Gastroesophageal sphincter (tissue), 4 donors: ENCODE results near the gene DNAH17. TPM values are rescaled to one million over a fixed set of nuclear protein-coding genes. Genes with fewer than 3 reads are reported as not detected.
"Not testable (repeated sequence)": the region's sequence is repeated elsewhere in the genome, so short reads cannot be mapped to it uniquely, and the experiment has no call there.

Source experiments
- ATAC-seq: fragments of 150-250 bp; one replicate; pipeline ENCODE4 v1.9.1; 2016; ENCODE audit warnings: mild to moderate bottlenecking, moderate library complexity
- H3K27ac ChIP-seq, 4 donors: fragments of 200-600 bp; sonication (generic) in 3 of 4; 1 replicate in 3 of 4; 2 replicates in 1 of 4; pipeline ENCODE4 v1.5.1; 2016 to 2019
- H3K27me3 ChIP-seq: fragments of 200-600 bp; sonication (generic); one replicate; pipeline ENCODE4 v1.5.1; 2019
- H3K36me3 ChIP-seq, 2 donors: fragments of 200-600 bp; sonication (generic); one replicate each; pipeline ENCODE4 v1.5.1; 2019; ENCODE audit warnings: control low read depth in 1 of 2
- H3K4me1 ChIP-seq, 3 donors: fragments of 200-600 bp; sonication (generic); 1 replicate in 2 of 3; 2 replicates in 1 of 3; pipeline ENCODE4 v1.5.1; 2016 to 2019; ENCODE audit warnings: control low read depth in 2 of 3
- H3K4me3 ChIP-seq, 2 donors: fragments of 200-600 bp; sonication (generic); one replicate each; pipeline ENCODE4 v1.5.1; 2019; ENCODE audit warnings: mild to moderate bottlenecking in 1 of 2, moderate library complexity in 1 of 2
- H3K9me3 ChIP-seq, 3 donors: fragments of 200-600 bp; sonication (generic); one replicate each; pipeline ENCODE4 v1.5.1; 2017 to 2019; ENCODE audit warnings: control low read depth in 2 of 3
- EP300 ChIP-seq: sonication (generic); formaldehyde crosslinking; IDR thresholded peaks from one replicate; pipeline ENCODE4 v1.6.1; 2017; ENCODE audit warnings: antibody characterized with exemption, mild to moderate bottlenecking
- POLR2A ChIP-seq, 2 donors: fragments of 450-650 bp; IDR thresholded peaks; one replicate each; pipeline ENCODE4 v1.6.1; 2017; ENCODE audit warnings: antibody characterized with exemption in 2 of 2, mild to moderate bottlenecking in 2 of 2, moderate library complexity in 1 of 2
- POLR2AphosphoS5 ChIP-seq: sonication (generic); formaldehyde crosslinking; IDR thresholded peaks from one replicate; pipeline ENCODE4 v1.6.1; 2017; ENCODE audit warnings: antibody characterized with exemption
- WGBS, 2 donors: methylation state at CpG; one replicate each; pipeline ENCODE4 v1.1.5; 2018; ENCODE audit warnings: low coverage in 1 of 2; 5-methylcytosine and 5-hydroxymethylcytosine counted together
- total RNA-seq, 4 donors: library from RNA; depleted of rRNA; stranded (reverse); fragments of >200 nt; gene quantifications; one replicate each; pipeline ENCODE4 v1.1.0, GENCODE V29; 2016
- TF ChIP-seq, protein P1 (sequence below), 4 experiments: fragments of 200-600 bp in 2 of 4; fragments of 450-650 bp in 2 of 4; sonication (generic) in 1 of 4; IDR thresholded peaks; one replicate each; pipeline ENCODE4 v1.5.1; 2017 to 2019; ENCODE audit warnings: antibody characterized with exemption in 4 of 4, mild to moderate bottlenecking in 2 of 4, moderate library complexity in 2 of 4

The DNAH17 gene
- total RNA-seq, 4 donors from 2014 or later: 0.15 TPM; not detected in 3

DNA sequence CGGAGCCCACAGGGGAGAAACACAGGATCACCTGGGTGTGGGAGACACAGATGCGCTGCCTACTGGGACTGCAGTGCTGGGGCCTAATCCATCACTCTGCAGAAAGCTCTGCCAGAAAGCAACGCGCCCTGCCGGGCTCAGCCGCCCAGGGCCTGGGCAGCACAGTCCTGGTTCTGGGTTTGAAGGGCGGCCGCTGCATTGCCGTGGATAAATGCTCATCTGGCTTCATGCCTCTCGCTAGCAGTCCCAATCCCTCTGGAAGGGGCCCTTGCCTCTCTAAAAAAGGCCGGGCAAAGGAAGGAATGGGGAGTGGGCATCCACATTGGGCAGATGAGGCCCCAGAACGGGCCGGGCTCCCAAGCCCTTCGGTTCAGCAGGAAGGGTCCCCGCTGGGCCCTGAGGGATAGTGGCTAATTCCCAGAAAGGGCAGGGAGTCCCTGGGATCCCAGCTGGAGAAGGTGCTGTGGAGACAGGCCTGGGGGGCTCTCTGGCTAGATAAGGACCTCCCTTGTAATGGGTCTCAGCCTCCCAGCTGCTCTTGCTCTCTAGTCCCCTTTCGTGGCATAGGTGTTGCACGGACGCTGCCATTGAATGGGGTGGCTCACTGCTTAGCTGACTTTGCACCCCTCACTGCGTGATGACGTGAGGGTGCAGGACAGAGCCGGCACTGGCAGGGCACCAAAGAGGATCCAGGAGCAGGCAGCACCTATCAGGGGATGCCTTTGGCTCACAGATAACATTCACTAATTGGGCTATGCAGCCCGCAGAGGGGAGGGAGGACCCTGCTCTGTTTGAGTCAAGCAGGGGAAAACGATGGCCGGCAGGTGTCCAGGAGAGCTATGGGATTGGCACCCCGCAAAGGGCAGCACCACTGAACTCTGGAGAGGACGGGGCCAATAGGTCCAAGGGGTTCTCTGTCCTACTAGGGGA is 110.1 kb downstream of the DNAH17 start:
- Histone ChIP-seq H3K36me3 (no peaks in the 10 kb centered on the region), H3K27me3 (peaks cover 2% of the 10 kb centered on the region), H3K9me3 (no peaks in the 10 kb centered on the region), H3K4me3 (no peak overlapping the region), H3K27ac (no peak overlapping the region), H3K4me1 (no peaks in the 10 kb centered on the region)
- no peak for ATAC-seq
- TF ChIP-seq, protein P1, sequence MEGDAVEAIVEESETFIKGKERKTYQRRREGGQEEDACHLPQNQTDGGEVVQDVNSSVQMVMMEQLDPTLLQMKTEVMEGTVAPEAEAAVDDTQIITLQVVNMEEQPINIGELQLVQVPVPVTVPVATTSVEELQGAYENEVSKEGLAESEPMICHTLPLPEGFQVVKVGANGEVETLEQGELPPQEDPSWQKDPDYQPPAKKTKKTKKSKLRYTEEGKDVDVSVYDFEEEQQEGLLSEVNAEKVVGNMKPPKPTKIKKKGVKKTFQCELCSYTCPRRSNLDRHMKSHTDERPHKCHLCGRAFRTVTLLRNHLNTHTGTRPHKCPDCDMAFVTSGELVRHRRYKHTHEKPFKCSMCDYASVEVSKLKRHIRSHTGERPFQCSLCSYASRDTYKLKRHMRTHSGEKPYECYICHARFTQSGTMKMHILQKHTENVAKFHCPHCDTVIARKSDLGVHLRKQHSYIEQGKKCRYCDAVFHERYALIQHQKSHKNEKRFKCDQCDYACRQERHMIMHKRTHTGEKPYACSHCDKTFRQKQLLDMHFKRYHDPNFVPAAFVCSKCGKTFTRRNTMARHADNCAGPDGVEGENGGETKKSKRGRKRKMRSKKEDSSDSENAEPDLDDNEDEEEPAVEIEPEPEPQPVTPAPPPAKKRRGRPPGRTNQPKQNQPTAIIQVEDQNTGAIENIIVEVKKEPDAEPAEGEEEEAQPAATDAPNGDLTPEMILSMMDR (IDR thresholded peaks at IDR 0.05): no peak
- no peak for TF ChIP-seq EP300
- TF ChIP-seq POLR2AphosphoS5: no peak
- no peak for TF ChIP-seq POLR2A (IDR thresholded peaks at IDR 0.05)
- WGBS, 2 donors: 100% methylated on average over 1 of the region's 26 CpGs; no CpG with 5 or more reads in 1 of the 2 donors

DNA sequence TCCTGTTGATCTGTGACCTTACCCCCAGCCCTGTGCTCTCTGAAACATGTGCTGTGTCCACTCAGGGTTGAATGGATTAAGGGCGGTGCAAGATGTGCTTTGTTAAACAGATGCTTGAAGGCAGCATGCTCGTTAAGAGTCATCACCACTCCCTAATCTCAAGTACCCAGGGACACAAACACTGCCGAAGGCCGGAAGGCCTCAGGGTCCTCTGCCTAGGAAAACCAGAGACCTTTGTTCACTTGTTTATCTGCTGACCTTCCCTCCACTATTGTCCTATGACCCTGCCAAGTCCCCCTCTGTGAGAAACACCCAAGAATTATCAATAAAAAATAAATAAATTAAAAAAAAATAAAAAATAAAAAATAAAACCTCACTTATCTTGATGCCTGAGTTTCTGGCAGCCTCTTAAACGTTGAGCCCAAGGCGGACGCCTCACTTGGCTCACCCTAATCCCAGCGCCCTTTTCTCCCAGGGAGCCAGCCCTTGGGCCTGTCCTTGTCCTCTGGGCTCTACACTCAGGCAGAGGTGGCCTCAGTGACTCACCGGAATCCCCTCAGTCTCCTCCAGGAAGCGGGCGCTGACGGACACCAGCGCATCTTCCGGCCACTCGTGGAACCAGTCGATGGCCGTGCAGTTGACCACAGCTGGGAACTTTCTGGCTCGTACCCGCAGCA is 110.9 kb downstream of the DNAH17 start:
- not testable (repeated sequence) for H3K36me3 ChIP-seq, H3K27ac ChIP-seq, H3K4me3 ChIP-seq, ATAC-seq, H3K27me3 ChIP-seq, H3K4me1 ChIP-seq, H3K9me3 ChIP-seq
- WGBS, 2 donors: 72 to 88% methylated on average over 7 of the region's 19 CpGs

DNA sequence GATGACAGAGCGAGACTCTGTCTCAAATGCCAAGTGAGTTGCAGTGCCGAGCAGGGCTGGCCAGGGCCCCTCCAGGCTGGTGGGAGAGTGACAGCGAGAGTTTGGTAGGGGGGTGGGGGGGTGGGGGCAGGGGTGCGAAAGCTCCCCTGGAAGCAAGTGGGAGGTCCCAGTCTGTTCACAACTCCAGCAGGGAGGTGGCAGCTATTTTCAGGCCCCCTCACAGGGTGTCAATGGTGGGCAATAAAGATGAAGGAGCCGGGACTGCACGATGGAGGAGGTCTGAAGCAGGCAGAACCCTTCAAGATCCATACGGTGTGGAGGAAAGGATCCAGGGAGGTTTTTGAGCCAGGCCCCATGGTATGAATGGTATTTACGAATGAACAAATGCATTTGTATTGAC is 115.0 kb downstream of the DNAH17 start:
- H3K9me3 ChIP-seq: no peaks in the 10 kb centered on the region
- no peak for TF ChIP-seq EP300
- TF ChIP-seq, protein P1 (IDR thresholded peaks at IDR 0.05): no peak
- TF ChIP-seq POLR2AphosphoS5: no peak
- no peak for TF ChIP-seq POLR2A (IDR thresholded peaks at IDR 0.05)
- no peaks in the 10 kb centered on the region for H3K4me1 ChIP-seq
- H3K36me3 ChIP-seq: no peaks in the 10 kb centered on the region
- H3K27ac ChIP-seq: no peak overlapping the region
- no peaks in the 10 kb centered on the region for H3K27me3 ChIP-seq
- no peak overlapping the region for H3K4me3 ChIP-seq
- 42 to 57% methylated on average over 2 to 3 of the region's 8 CpGs for WGBS, 2 donors
- no peak for ATAC-seq

DNA sequence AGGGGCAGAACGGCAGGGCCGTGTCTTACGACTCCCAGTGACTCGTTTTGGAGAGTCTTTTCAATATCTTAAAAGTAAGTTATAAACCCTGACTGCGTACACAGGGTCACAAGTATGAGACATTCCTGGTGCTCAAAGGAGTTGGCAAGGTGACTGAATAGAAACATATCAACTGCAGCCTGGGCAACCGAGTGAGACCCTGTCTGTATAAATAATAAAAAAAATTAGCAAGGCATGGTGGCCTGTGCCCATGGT is 115.5 kb downstream of the DNAH17 start:
- TF ChIP-seq EP300 (no peak), POLR2A (IDR thresholded peaks at IDR 0.05) (no peak), POLR2AphosphoS5 (no peak)
- TF ChIP-seq, protein P1 (IDR thresholded peaks at IDR 0.05): no peak
- H3K36me3 ChIP-seq: no peaks in the 10 kb centered on the region
- no peaks in the 10 kb centered on the region for H3K9me3 ChIP-seq
- H3K4me1 ChIP-seq: no peaks in the 10 kb centered on the region
- 80% methylated on average over 2 of the region's 6 CpGs; no CpG with 5 or more reads in 1 of the 2 donors for WGBS, 2 donors
- no peak for ATAC-seq
- no peaks in the 10 kb centered on the region for H3K27me3 ChIP-seq
- H3K4me3 ChIP-seq: no peak overlapping the region
- H3K27ac ChIP-seq: no peak overlapping the region

DNA sequence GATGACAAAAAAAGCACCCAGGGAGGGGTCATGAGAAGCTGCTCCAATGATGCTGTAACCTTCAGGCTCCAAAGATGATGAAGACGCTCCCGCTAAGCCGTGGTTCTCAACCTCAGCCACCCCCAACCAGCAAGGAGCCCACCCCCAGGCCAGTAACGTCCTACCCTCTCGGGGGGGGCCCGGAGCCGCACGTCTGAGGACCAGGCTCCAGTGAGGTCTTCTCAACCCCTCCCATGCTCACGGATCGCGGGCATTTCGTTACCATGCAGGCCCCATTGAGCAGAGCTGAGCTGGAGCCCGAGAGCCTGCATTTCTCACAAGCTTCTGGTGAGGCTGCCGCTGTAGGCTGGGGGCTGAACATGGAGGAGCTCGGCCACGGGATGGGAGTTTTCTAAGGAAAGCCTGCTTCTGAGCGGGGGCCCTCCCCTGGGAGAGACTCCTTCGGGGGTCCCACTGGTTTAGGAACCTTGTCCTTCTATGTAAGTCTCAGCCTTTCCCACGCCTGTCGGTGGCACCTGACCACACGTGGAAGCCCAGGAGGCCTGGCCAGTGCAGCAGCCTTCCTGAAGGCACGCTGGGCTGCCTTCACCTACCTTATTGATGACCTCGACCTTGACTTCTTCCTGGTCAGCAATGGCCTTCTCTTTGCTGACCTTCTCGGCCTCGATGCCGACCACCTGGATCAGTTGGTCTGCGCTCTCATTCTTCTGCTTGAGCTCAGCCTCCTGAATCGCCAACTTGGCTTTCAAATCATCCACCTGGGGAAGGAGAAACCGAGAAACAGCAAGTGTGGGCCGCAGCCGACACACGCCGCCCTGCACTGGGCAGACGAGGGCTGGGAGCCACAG is 116.0 kb downstream of the DNAH17 start:
- 84% methylated on average over 14 of the region's 34 CpGs; no CpG with 5 or more reads in 1 of the 2 donors for WGBS, 2 donors
- no peaks in the 10 kb centered on the region for H3K4me1 ChIP-seq
- no peak for ATAC-seq
- H3K9me3 ChIP-seq: no peaks in the 10 kb centered on the region
- no peaks in the 10 kb centered on the region for H3K36me3 ChIP-seq
- TF ChIP-seq POLR2AphosphoS5: no peak
- no peak overlapping the region for H3K27ac ChIP-seq
- H3K4me3 ChIP-seq: no peak overlapping the region
- no peaks in the 10 kb centered on the region for H3K27me3 ChIP-seq
